Measurements from ENCODE around the gene NEUROD6.

DNA sequence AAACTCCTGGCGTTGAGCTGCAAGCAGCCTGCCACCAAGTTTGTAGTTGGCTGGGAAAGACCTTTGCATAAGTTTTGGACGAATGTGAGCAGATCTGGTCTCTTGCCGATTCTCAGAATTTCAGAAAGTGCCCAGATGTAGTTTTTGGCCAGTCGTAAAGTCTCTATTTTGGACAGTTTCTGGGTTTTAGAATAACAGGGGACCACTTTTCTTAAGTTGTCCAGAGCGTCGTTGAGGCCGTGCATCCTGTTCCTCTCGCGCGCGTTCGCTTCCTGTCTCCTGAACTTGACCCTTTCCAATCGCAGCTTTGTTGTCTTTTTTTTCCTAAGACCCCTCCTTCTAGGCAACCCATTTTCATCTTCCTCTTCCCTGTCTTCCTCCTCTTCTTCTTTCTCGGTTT is 1.8 kb downstream of the NEUROD6 start:
- TF ChIP-seq POLR2A (IDR thresholded peaks at IDR 0.05), result no peak
- TF ChIP-seq, protein P1, sequence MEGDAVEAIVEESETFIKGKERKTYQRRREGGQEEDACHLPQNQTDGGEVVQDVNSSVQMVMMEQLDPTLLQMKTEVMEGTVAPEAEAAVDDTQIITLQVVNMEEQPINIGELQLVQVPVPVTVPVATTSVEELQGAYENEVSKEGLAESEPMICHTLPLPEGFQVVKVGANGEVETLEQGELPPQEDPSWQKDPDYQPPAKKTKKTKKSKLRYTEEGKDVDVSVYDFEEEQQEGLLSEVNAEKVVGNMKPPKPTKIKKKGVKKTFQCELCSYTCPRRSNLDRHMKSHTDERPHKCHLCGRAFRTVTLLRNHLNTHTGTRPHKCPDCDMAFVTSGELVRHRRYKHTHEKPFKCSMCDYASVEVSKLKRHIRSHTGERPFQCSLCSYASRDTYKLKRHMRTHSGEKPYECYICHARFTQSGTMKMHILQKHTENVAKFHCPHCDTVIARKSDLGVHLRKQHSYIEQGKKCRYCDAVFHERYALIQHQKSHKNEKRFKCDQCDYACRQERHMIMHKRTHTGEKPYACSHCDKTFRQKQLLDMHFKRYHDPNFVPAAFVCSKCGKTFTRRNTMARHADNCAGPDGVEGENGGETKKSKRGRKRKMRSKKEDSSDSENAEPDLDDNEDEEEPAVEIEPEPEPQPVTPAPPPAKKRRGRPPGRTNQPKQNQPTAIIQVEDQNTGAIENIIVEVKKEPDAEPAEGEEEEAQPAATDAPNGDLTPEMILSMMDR (IDR thresholded peaks at IDR 0.05), result no peak

Data from testis (tissue), 2 donors.